Tibial artery (tissue), 4 donors: ENCODE measurements around the gene SDC3.
"Not testable (repeated sequence)": the region's sequence is repeated elsewhere in the genome, so short reads cannot be mapped to it uniquely, and the experiment has no call there.

Experiments used
- DNase-seq, 2 donors: peaks; one replicate each; pipeline ENCODE4 v3.0.0-alpha.2; 2019
- H3K27ac ChIP-seq, 2 donors: fragments of 200-600 bp; sonication (generic) in 1 of 2; 1 replicate in 1 of 2; 2 replicates in 1 of 2; pipeline ENCODE4 v1.5.1; 2018 to 2019; ENCODE audit warnings: mild to moderate bottlenecking in 1 of 2
- H3K27me3 ChIP-seq, 2 donors: fragments of 200-600 bp; sonication (generic) in 1 of 2; one replicate each; pipeline versions ENCODE4 v1.5.1 to v1.6.0; 2016 to 2019
- H3K36me3 ChIP-seq, 3 donors: fragments of 200-600 bp; sonication (generic) in 2 of 3; one replicate each; pipeline ENCODE4 v1.5.1; 2016 to 2019; ENCODE audit warnings: mild to moderate bottlenecking in 2 of 3
- H3K4me1 ChIP-seq, 4 donors: fragments of 200-600 bp; sonication (generic) in 2 of 4; 1 replicate in 3 of 4; 2 replicates in 1 of 4; pipeline ENCODE4 v1.5.1; 2016 to 2019
- H3K4me3 ChIP-seq, 2 donors: fragments of 200-600 bp; sonication (generic) in 1 of 2; 1 replicate in 1 of 2; 2 replicates in 1 of 2; pipeline ENCODE4 v1.5.1; 2018 to 2019; ENCODE audit warnings: mild to moderate bottlenecking in 2 of 2
- H3K9me3 ChIP-seq, 3 donors: fragments of 200-600 bp; sonication (generic) in 1 of 3; one replicate each; pipeline ENCODE4 v1.5.1; 2016 to 2019
- intact Hi-C: fragments of 100-400 bp; cut with DNase I; formaldehyde crosslinking; loops from one replicate; pipeline ENCODE4 v1.15.0; 2023; ENCODE audit warnings: low total_unique reads
- TF ChIP-seq, protein P1 (sequence below), 2 experiments: fragments of 200-600 bp in 1 of 2; fragments of 450-650 bp in 1 of 2; IDR thresholded peaks; one replicate each; pipeline ENCODE4 v1.5.1; 2017 to 2019; ENCODE audit warnings: antibody characterized with exemption in 2 of 2, mild to moderate bottlenecking in 1 of 2, moderate library complexity in 1 of 2

Gene SDC3

GRCh38 chr1:30942326-30942963 lies 33.9 kb upstream of the SDC3 start:
- Histone ChIP-seq H3K4me3 (no peak overlapping the region), H3K4me1 (no peaks in the 10 kb centered on the region), H3K27ac (no peak overlapping the region), H3K9me3 (no peaks in the 10 kb centered on the region), H3K27me3 (no peaks in the 10 kb centered on the region), H3K36me3 (peaks cover 69 to 94% (median 76%) of the 10 kb centered on the region in 3 donors)
- no peak for DNase-seq
- TF ChIP-seq, protein P1, sequence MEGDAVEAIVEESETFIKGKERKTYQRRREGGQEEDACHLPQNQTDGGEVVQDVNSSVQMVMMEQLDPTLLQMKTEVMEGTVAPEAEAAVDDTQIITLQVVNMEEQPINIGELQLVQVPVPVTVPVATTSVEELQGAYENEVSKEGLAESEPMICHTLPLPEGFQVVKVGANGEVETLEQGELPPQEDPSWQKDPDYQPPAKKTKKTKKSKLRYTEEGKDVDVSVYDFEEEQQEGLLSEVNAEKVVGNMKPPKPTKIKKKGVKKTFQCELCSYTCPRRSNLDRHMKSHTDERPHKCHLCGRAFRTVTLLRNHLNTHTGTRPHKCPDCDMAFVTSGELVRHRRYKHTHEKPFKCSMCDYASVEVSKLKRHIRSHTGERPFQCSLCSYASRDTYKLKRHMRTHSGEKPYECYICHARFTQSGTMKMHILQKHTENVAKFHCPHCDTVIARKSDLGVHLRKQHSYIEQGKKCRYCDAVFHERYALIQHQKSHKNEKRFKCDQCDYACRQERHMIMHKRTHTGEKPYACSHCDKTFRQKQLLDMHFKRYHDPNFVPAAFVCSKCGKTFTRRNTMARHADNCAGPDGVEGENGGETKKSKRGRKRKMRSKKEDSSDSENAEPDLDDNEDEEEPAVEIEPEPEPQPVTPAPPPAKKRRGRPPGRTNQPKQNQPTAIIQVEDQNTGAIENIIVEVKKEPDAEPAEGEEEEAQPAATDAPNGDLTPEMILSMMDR (IDR thresholded peaks at IDR 0.05) = no peak
- intact Hi-C loops = no loop called here

GRCh38 chr1:30940541-30940940 lies 32.0 kb upstream of the SDC3 start:
- Histone ChIP-seq H3K27ac (no peak overlapping the region), H3K4me3 (no peak overlapping the region), H3K27me3 (no peaks in the 10 kb centered on the region), H3K4me1 (no peaks in the 10 kb centered on the region), H3K9me3 (no peaks in the 10 kb centered on the region), H3K36me3 (peaks cover 75 to 92% (median 75%) of the 10 kb centered on the region in 3 donors)
- TF ChIP-seq, protein P1 (IDR thresholded peaks at IDR 0.05) = no peak
- DNase-seq = no peak
- intact Hi-C loops = no loop called here

DNA sequence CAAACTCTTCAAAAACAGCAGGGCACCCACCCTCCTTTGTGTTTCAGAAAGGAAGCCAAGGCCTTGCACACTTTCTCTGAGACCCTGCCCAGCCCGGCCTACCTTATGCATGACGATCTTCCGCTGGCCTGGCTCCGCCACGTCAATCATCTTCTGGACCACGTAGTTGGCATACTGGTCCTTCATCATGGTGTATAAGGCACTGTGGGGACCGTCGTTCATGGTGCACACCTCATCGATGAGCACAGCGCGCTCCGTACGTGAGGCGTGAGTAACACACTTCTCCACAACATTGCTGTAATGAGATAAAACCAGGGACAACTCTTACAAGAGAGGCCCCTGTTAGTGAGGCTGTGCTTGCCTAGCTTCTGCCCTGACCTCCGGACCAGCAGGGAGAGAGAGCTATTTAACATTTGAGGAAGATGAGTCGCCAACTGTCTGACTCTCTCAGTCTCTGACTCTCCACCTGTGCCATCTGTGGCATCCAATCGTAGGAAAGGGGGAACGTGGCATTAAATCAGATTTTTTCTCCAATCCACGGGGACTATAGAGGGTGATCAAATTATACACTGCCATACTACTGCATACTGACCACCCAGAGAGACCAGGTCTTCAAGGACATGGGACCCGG lies 28.1 kb upstream of the SDC3 start:
- Histone ChIP-seq H3K27me3 (no peaks in the 10 kb centered on the region), H3K36me3 (peaks cover 74 to 92% (median 77%) of the 10 kb centered on the region in 3 donors), H3K4me1 (no peaks in the 10 kb centered on the region), H3K27ac (no peak overlapping the region), H3K9me3 (no peaks in the 10 kb centered on the region), H3K4me3 (no peak overlapping the region)
- TF ChIP-seq, protein P1 (IDR thresholded peaks at IDR 0.05) = no peak
- intact Hi-C loops = no loop called here
- DNase-seq = no peak

DNA sequence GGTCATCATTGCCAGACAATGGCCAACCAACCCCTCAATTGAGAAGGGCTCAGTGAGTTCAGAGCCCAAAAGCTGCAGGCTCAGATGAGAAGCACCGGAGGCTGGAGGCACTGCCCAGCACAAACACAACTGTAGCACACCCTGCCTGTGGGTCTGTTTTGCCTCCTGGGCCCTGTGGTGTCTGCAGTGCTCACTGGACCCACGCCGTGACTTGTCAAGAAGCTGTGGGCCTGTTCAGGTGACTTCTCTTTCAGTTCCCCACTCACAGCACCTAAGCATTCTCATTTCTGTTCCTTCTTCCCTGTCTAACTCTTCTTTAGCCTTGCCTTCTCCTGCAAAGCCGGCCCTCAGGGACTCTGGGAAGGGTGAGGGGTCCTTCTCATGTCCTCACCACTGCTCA lies 27.2 kb upstream of the SDC3 start:
- H3K36me3 ChIP-seq = peaks cover 65 to 89% (median 69%) of the 10 kb centered on the region in 3 donors
- H3K4me1 ChIP-seq, intact Hi-C loops, H3K9me3 ChIP-seq, H3K4me3 ChIP-seq, DNase-seq, H3K27me3 ChIP-seq, H3K27ac ChIP-seq: not testable (repeated sequence)

DNA sequence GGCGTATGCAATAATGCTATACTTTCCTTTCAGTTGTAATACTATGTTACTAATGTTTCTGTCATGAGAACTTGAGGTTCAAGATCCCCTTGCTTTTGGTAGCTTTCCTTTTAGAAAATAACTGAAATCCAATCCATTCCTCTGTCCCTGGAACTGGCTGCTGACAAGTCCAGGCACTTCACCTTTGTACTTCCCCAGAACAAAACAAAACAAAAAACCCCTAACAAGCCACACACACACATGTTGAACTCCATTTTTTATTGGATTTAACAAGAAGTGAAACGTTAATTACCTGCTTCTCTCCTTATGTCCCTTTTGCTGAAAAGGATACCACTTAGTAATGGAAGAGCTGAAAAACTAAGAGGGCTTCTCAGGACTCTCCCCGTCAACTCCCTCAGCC lies 26.1 kb upstream of the SDC3 start:
- H3K4me3 ChIP-seq = no peak overlapping the region
- no peaks in the 10 kb centered on the region for H3K27me3 ChIP-seq
- no peak for DNase-seq
- TF ChIP-seq, protein P1 (IDR thresholded peaks at IDR 0.05) = no peak
- peaks cover 54 to 81% (median 58%) of the 10 kb centered on the region in 3 donors for H3K36me3 ChIP-seq
- no peaks in the 10 kb centered on the region for H3K9me3 ChIP-seq
- intact Hi-C loops = no loop called here
- H3K27ac ChIP-seq = no peak overlapping the region
- peaks cover 0 to 7% (median 0%) of the 10 kb centered on the region in 4 donors for H3K4me1 ChIP-seq

DNA sequence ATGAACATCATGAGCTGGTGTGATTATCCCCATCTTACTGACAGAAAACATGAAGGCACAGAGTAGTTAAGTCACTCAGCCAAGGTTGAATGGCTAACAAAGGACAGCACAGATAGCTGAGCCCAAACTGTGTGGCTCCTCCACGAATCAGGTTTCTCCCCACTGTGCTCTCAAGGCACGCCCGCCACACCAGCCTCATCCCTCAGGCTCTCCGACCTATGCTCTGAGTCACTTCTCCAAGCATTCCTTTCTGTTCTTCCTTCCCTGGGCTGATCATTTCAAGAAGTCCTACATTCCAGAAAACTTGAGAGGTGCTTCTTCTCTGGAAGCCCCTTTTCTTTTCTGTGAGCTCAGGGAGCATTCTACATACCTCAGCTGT lies 25.3 kb upstream of the SDC3 start:
- Histone ChIP-seq H3K36me3 (peaks cover 46 to 73% (median 50%) of the 10 kb centered on the region in 3 donors), H3K4me3 (no peak overlapping the region), H3K27ac (no peak overlapping the region), H3K9me3 (no peaks in the 10 kb centered on the region), H3K4me1 (peaks cover 0 to 7% (median 0%) of the 10 kb centered on the region in 4 donors), H3K27me3 (no peaks in the 10 kb centered on the region)
- no peak for DNase-seq
- intact Hi-C loops = no loop called here
- TF ChIP-seq, protein P1 (IDR thresholded peaks at IDR 0.05) = no peak
